Hepatocyte (in vitro differentiated cells): ENCODE measurements around the gene POU2F1.

Experiments used
- EZH2 ChIP-seq: fragments of 200-600 bp; sonication (generic); IDR thresholded peaks from 2 replicates; pipeline ENCODE4 v1.6.1; 2016; ENCODE audit warnings: antibody characterized with exemption, mild to moderate bottlenecking, borderline replicate concordance
- TF ChIP-seq, protein P1 (sequence below): fragments of 200-600 bp; sonication (generic); IDR thresholded peaks from 2 replicates; pipeline ENCODE4 v1.5.1; 2016; ENCODE audit warnings: antibody characterized with exemption, mild to moderate bottlenecking; ENCODE audit not compliant: poor library complexity

DNA sequence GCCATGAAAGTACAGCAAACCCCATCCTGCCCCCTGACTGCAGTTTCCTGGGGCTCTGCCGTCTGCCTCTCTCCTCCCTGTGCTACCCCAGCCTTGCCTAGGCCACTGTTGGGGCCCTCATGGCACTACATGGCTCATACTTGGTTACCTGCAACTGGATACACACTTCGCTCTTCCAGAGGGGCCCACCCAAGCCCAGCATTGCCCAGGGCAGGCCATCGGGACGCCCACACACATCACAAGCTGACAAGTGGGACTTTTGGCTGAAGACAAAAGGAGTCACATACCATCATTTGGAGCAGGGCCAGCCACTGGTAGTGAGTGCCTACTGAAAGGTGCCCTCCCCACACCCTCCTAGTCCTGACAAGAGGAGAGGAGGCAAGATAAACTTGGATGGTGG, 214.8 kb downstream of the POU2F1 start:
- TF ChIP-seq, protein P1, sequence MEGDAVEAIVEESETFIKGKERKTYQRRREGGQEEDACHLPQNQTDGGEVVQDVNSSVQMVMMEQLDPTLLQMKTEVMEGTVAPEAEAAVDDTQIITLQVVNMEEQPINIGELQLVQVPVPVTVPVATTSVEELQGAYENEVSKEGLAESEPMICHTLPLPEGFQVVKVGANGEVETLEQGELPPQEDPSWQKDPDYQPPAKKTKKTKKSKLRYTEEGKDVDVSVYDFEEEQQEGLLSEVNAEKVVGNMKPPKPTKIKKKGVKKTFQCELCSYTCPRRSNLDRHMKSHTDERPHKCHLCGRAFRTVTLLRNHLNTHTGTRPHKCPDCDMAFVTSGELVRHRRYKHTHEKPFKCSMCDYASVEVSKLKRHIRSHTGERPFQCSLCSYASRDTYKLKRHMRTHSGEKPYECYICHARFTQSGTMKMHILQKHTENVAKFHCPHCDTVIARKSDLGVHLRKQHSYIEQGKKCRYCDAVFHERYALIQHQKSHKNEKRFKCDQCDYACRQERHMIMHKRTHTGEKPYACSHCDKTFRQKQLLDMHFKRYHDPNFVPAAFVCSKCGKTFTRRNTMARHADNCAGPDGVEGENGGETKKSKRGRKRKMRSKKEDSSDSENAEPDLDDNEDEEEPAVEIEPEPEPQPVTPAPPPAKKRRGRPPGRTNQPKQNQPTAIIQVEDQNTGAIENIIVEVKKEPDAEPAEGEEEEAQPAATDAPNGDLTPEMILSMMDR = no peak
- no peak for TF ChIP-seq EZH2
